Stimulated activated CD4-positive, alpha-beta T cell treated with anti-CD3 and anti-CD28 coated beads, TNF-alpha, amount 100 ng/mL, for 48 hours (primary cell): ENCODE results near the gene APBB1IP.
"Not testable (repeated sequence)": the region's sequence is repeated elsewhere in the genome, so short reads cannot be mapped to it uniquely, and the experiment has no call there.

Experiments
- DNase-seq, 3 donors: peaks; one replicate each; pipeline ENCODE4 v3.0.0-alpha.2; 2020; ENCODE audit warnings: low read depth in 3 of 3

Gene APBB1IP, protein sequence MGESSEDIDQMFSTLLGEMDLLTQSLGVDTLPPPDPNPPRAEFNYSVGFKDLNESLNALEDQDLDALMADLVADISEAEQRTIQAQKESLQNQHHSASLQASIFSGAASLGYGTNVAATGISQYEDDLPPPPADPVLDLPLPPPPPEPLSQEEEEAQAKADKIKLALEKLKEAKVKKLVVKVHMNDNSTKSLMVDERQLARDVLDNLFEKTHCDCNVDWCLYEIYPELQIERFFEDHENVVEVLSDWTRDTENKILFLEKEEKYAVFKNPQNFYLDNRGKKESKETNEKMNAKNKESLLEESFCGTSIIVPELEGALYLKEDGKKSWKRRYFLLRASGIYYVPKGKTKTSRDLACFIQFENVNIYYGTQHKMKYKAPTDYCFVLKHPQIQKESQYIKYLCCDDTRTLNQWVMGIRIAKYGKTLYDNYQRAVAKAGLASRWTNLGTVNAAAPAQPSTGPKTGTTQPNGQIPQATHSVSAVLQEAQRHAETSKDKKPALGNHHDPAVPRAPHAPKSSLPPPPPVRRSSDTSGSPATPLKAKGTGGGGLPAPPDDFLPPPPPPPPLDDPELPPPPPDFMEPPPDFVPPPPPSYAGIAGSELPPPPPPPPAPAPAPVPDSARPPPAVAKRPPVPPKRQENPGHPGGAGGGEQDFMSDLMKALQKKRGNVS

DNA sequence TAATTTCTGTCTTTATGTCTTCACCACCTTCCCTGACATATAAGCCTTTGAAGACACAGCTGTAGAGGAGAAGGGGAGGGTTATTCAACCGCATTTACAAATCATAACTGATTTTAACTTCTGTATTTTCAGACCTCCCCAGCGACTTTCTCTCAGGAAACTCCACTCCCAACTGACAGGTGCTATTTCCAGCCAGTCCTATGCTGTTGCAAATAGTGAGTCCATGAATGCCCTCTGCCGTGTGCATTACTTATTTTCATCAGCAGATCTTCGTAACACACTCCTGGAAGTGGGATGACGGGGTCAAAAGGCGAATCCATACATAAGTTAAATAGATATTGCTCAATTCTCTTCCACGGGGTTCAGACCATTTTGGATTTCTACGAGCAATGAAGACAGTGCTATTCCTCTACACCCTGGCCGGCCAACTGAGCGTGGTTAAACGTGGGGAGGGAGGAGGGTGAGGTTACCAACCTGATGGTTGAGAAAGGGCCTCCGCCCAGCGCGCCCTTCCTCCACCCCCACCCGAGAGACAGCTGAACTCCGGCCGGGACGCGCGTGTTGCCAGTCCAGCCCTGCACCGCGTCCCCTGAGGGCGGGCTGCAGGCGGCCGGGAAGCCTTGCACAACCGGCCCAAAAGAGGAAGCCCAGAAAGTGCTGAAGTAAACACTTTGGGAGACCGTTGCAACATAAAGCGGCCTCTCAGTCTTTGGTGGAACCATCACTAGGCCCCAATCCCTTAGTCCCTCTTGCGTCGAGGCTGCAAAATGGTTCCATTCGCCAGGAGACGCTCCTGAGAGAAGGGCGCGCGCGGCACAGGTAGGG is at the start of gene APBB1IP:
TSS of gene APBB1IP (plus strand) at position 705 of the 825 bp plus-strand sequence. CDS start 53,986 bp downstream, outside the sequence.
- DNase-seq: peak in 1 of 3 donors; percentile 48

- no peak for DNase-seq
These were observed 48.6 kb upstream of the APBB1IP start for GRCh38 chr10:26389533-26389932.

DNA sequence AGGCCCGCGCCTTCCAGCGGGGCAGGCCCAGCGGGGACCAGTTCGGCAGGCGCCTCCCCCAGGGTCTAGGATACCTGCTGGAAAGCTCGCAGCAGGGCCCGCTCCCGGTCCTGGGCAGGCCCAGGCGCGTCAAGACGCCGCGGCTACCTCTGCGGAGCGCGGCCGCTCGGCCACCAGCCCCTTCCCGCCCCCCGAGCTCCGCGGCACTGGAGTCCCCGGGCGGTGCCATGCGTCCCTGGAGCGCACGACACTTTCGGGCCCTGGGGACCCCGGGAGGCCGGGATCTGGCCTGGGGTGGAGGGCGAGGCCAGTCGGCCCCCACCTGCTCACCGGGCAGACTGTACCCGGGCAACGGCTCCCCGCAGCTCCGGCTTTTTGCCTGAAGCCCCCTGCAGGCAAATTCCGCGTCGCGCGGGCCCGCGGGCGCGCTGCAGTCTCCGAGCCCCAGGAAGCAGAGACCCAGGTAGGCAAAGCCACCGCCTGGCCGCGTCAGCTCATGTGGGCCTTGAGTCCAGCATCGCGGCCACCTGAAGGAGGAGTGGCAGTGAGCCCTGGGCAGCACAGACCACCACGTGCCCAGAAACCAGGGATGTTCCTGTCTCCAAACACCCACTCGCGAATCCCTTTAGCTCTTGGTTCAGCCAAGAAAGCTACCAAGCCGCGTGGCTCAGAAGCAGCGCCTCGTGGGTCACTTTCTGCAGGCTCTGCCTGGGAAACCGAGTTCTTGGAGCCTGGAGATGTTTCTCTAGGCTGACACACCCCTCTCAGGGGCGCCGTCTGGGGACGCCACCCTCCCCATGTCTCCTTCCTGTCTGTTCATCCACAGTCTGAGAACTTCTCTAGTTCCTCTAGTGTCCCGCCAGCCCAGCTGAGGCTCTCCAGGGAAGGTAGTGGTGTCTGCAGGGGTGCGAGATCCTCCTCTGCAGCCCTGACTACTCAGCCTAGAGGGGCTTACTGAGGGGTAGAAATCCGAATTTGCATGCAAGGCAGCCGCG is 46.1 kb upstream of the APBB1IP start:
- DNase-seq: no peak

DNA sequence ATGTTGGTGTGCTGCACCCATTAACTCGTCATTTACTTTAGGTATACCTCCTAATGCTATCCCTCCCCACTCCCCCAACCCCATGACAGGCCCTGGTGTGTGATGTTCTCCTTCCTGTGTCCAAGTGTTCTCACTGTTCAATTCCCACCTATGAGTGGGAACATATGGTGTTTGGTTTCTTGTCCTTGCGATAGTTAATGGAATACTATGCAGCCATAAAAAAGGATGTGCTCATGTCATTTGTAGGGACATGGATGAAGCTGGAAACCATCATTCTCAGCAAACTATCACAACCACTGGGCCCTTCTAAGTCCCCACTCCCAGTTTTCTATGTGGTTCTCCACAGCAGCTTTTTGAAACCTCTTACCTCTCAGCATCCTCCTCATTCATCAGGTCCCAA is 39.8 kb upstream of the APBB1IP start:
- DNase-seq: not testable (repeated sequence)

DNA sequence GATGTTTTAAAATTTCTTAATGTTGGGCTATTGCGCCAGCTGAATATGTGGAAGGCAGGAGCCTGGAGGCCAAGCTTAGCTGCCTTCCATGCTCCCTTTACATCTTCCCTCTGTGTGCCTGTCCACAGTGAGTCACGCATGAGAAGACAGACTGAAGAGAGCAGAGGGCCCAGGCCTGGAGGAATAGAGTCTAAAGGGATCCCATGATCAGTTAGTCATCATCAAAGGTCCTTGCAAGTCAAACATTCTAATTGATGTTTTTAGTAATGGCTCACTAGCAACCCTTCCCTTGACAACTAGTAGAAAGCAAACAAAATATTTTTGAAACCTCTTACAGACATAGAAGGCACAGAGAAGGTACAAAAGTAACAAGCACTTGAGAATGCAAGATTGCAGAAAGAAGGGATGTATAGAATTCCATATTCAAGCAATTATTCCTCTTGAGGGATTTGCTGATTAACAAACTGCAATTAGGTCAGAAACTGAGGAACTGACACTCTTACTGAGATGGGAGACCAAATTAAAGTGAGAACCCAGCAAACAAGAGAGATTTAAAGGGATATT is 30.7 kb upstream of the APBB1IP start:
- DNase-seq: no peak

DNA sequence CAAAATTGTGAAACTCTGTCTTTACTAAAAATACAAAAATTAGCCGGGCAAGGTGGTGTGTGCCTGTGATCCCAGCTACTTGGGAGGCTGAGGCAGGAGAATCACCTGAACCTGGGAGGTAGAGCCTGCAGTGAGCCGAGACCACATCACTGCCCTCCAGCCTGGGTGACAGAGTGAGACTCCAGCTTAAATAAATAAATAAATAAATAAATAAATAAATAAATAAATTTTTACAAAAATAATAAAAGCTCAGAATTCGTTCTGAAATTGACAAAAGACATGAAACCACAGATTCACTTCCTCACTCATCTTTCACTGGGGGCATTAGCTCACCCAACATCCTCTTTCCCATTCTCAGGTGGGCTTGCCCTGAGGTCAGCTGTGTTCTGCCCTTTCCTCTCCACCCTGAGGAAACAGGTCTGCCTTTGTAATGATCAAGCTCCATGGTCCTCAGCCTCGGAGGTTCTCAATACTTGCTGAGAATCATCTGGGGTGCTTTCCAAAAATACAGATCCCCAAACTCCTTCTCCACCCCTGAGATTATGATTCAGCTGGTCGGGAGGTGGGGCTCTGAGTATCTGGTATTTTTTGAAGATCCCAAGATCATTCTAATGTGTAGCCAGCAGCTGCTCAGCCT is 29.2 kb upstream of the APBB1IP start:
- DNase-seq: no peak

GRCh38 chr10:26410356-26410755 is 27.8 kb upstream of the APBB1IP start:
- DNase-seq: no peak

GRCh38 chr10:26412932-26413331 is 25.2 kb upstream of the APBB1IP start:
- DNase-seq: no peak

GRCh38 chr10:26413375-26413774 is 24.8 kb upstream of the APBB1IP start:
- no peak for DNase-seq

DNA sequence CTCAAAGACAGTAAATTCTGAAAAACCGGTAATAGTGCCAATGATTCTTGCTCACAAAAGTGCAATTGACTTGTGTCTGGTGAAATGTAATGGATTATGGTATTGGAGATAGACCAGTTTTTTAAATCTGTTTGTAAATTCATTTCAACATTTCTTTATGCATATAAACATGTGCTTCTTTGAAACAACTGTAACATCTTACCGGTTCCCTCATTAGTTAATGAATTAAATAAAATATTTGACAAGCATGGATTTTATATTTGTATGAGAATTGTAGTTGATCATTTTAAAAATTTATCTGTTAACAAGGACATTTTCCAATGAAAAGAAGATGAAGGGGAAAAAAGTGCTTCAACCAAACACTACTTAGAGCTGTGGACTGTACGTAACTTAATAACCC is 21.0 kb upstream of the APBB1IP start:
- no peak for DNase-seq

DNA sequence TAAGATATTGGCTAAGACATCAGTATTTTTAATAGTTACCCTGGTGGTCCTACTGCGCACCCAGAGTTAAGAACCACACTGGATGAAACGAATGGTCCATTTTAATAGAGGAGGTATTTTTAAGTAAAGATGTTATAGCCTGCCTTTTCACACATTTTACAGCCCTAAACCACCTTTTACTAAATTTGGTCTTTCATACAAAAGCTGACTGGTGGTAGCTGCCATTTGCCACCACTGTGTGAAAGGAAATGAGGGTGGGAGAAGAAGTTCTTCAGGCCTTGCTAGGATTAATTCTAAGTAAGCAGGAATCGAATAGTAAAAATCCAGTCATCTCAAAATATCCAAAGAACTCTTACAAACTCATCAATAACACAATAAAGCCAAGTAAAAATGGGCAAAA is 15.2 kb upstream of the APBB1IP start:
- DNase-seq: no peak

GRCh38 chr10:26423722-26424121 is 14.4 kb upstream of the APBB1IP start:
- no peak for DNase-seq

DNA sequence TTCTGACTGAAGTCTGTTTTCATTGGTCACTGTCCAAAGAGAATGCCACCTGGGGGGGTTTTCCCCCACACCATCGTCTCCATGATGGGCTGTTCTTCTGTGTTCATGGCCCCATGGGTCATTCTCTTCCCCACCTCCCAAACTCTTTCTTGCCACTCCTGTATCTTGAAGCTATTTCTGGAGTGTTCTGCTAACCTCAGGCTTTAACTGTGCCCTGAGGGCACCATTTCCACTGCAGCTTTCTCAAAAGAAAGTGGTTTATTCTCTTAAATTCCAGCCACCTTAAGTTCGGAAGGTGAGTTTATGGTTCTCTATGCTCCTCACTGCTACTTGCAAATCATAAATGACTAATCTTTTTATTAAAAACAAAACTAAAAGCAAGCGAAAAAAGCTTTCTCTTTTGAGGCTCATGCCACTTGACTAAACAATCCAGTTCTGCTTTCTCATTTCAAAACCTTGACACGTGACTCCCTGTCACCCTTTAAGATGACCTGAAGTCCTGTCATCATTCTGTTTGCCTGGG is 7.4 kb upstream of the APBB1IP start:
- DNase-seq: no peak

DNA sequence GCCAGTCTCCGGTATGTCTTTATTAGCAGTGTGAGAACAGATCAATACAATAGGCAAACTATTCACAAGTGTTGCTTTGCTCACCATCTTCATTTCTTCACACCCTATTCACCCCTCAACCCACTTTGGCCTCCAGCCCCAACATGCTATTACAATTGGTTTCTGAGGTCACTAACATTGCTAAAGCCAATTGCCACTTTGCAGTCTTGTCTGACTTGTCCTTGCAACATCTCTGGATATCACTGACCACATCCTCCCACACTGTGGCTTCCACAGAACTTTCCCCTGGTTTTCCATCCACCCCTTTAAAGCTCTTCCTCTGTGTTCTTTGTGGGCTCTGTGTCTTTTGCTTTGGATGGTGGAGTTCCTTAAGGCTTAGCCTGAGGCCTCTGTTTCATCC is 5.2 kb upstream of the APBB1IP start:
- no peak for DNase-seq

DNA sequence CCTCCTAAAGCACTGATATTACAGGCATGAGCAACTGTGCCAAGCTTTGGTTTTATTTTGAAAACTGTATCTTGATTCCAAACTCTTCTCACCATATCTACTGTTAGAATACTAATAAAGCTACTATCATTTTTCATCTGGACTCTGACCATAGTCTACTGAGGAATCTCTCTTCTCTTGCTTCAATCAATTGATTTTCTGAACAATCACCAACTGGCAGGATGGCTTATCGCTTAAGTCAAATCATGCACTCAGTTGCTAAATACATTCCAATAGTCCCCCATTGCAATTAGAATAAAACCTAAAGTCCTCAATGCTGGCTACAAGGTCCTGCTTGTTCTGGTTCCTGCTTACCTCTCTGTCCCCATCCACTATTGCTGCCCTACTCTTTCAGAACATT is 2.3 kb upstream of the APBB1IP start:
- no peak for DNase-seq

DNA sequence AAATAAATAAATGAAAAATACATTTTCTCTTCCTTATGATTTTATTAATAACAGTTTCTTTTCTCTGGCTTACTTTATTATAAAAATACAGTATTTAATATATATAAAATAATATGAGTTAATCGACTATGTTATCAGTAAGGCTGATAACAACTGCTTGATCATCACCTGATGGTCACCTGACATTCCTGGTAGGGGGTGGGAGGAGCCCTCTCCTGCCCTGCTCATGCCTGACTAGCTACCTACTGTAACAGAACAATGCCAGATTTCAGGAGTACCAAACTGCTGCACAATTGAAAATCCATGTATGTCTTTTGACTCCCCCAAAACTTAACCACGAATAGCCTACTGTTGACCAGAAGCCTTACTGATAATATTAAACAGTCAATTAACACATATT is 1.3 kb upstream of the APBB1IP start:
- no peak for DNase-seq

DNA sequence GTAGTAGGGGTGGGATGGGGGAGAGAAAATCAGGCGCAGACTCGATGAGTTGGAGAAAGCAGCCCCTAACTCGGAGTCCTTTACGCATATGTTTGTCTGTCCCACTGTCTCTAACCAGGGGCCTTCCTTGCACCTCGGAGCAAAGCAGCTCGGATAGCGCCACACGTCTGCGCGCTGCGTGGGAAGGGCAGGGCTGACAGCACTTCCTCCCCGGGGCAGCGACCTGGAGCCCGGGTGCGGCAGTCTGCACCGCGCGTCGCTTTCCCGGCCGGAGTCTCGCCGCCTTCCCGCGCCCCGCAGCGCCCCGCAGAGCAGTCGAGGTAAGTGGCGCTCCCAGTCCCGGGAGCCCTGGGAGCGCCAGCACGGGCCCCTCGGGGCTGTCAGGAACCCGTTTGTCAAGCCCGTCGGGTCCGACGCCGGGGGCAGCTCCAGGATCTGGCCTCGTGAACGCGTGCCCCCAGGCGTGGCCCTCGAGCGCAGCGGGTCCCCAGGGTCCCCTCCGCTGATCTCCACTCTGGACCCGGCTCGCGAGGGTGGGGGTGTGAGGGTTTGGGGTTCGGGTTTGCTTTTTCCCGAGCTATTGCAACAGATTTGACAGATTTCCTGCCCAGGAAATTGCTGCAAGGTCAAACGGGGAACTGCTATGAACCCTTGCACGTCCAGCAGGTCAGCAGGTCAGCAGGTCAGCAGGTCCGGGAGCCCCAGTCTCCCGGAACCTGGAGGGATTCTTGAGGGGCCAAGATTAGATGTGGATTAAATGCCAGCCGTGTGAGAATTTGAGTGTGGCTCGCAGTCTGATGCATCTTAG is 597 bp downstream of the APBB1IP start:
- peak; percentile 55 to 74 (median 64) for DNase-seq

DNA sequence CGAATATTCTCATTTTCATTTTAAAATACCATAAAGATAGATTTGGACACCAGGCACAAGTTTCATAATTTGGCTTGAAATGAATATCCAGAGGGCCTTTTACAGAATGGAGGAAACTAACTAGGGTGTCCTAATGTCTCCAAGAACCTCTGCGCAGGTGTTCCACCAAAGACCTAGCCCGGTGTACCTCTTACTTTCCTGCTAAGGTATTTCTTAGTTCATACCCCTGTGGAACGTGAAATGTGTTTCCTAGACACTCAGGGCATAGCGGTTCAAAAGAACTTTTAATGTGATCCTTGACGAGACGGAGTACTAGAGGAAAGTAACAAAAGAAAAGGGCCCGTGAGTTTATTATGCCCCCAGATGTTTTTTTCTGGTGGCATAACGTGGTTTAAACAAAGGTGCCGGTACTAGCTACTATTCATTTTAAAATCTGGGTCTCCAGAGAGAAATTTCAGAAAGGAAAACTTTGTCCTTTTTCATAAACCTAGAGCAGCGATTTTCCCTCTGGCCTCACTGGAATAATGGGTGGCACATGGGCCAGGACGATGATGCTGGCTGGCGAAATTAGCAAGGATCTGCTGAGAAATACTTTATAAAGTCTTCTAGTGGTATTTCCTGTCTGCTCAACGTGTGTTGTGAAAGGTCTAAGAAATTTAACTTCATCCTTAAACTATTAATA is 1.4 kb downstream of the APBB1IP start:
- no peak for DNase-seq

DNA sequence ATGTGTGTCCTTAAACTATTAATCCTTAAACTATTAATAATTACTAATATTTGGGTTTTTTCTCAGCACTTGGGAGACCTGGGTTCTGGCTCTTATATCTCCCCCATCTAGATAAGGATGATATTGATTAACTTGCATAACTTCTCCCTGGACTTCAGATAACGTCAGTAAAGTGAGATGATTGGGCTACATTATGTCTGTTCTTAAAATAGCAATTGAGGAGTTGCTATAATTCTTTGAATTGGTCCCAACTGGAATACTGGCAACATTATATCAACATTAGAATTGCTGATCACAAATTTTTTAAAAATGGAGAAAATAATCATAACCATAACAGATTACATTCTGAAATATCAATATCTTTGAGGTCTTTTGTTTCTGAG is 1.9 kb downstream of the APBB1IP start:
- DNase-seq: no peak
